NCI-H2107 treated with DMSO at 0.1 percent for 48 hours (cell line): ENCODE measurements around the gene TYMP.
"Not testable (repeated sequence)": the region's sequence is repeated elsewhere in the genome, so short reads cannot be mapped to it uniquely, and the experiment has no call there.

Experiments
- DNase-seq: peaks from one replicate; lab custom pipeline; 2025; ENCODE audit not compliant: unreplicated experiment; lab: John Stamatoyannopoulos, UW

Gene TYMP

GRCh38 chr22:50524676-50525103 is 5.1 kb downstream of the TYMP start:
- DNase-seq: no peak

DNA sequence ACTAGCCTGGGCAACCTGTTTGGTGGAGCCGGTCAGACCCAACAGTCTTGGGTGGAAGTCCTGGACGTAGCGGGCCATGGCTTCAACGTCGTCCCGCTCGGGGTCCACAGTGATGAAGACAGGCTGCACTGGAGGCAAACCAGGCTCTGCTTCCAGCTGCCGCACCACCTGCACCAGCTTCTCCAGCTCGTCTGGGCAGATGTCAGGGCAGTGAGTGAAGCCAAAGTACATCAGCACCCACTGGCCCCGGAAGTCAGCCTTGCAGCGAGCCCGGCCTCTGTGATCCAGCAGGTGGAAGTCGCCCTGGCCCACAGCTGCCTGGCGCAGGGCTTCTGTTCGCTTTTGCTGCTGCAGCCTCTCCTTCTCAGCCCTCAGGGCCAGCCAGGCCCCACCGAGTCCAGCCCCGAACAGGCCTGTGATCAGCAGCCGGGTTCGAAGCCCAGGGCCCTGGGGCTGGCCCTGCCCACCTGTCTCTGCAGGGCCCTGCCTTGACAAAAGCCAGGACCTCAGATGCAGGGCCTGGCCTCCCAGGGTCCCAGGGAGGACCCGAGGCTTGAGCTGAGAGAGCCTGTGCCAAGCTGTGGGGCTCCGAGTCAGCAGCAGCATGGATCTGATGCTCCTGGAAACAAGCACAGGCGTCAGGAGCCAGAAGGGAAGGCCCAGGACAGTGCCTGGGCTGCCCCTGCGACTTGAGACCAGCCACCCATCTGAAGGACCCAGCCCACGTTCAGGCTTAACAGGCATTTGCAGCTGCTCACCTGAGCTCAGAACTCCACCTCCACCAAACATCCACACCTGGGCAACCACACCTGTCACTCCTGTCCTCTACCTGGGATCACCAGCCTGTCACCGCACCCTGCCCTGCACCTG is 5.8 kb downstream of the TYMP start:
- no peak for DNase-seq

DNA sequence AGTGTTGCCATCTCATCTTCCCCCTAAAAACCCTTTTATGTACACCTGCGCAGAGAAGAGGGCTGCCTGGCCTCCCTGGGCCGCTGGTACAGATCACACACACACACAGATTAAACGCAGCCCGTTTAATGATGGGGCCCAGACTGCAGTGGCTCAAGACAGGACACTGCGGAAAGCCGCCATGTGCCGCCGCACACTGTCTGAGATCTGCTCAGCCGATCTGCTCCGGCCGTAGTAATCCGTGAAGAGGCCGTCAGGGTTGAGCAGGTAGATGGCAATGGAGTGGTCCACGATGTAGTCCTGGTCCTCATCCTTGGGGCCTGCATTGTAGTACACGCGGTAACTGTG is 6.4 kb downstream of the TYMP start:
- no peak for DNase-seq

DNA sequence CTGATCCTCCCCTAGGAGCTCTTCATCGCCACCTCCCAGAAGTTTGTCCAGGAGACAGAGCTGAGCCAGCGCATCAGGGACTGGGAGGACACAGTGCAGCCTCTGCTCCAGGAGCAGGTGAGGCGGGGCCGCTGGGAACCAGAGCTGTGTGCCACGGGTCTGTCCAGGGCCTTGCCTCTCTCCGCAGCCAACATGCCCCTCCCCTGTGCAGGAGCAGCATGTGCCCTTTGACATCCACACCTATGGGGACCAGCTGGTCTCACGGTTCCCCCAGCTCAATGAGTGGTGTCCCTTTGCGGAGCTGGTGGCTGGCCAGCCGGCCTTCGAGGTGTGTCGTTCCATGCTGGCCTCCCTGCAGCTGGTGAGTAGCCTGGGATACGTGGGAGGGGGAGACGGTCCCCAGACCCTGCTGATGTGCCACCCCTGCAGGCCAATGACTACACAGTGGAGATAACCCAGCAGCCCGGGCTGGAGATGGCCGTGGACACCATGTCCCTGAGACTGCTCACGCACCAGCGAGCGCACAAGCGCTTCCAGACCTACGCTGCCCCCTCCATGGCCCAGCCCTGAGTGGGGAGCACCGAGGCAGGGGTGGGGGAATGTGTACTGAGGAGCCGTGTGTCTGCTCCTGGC is 6.9 kb downstream of the TYMP start:
- no peak for DNase-seq

- no peak for DNase-seq
These were observed 7.5 kb downstream of the TYMP start for GRCh38 chr22:50522208-50522805.

GRCh38 chr22:50521710-50522109 is 8.1 kb downstream of the TYMP start:
- DNase-seq: no peak

- no peak for DNase-seq
These were observed 8.9 kb downstream of the TYMP start for GRCh38 chr22:50520826-50521453.

GRCh38 chr22:50520184-50520583 is 9.6 kb downstream of the TYMP start:
- DNase-seq: not testable (repeated sequence)

- DNase-seq: no peak
These were observed 10.7 kb downstream of the TYMP start for GRCh38 chr22:50519151-50519550.

GRCh38 chr22:50518606-50519005 is 11.2 kb downstream of the TYMP start:
- no peak for DNase-seq

DNA sequence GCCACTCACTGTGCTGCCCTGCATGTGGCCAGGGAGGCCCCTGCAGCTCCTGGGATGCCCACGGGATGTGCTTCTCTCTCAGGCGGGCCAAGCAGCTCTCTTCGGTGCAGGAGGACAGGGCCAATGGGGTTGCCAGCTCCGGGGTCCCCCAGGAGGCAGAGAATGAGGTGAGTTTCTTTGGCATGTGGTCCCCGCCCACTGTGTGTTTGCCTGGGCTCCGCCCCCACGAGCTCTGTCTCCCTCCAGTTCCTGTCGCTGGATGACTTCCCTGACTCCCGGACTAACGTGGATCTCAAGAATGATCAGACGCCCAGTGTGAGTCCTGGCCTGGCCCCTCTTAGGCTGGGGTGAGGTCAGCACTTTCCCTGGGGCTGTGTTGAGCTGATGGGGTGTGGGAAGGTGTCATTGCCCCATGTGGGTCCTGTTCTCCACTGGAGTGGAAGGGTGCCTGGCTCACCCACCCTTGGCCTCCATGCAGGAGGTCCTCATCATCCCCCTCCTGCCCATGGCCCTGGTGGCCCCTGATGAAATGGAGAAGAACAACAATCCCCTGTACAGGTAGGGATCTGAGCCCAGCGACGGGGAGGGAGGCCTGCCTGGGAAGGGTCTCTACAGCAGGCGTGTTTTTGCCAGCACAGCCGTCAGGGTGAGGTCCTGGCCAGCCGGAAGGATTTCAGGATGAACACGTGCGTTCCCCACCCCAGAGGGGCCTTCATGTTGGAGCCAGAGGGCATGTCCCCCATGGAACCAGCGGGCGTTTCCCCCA is 12.1 kb downstream of the TYMP start:
- no peak for DNase-seq

DNA sequence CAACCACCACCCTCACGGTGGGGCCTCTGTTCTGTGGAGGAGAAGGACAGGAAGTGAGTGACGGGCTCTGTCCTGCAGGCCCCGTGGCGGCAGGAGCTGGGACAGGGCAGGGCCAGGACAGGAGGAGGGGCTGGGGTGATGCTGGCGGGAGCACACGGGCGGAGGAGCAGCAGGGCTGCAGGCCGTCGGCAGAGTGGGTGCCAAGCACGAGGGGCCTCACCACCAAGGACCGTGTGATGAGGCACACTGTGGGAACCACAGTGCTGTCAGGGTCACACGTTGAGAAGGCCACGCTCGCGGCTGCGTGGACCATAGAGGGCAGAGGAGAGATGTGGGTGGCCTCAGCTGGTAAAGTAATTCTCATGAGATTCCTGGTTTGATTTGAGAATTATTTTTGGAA is 12.9 kb downstream of the TYMP start:
- DNase-seq: no peak

DNA sequence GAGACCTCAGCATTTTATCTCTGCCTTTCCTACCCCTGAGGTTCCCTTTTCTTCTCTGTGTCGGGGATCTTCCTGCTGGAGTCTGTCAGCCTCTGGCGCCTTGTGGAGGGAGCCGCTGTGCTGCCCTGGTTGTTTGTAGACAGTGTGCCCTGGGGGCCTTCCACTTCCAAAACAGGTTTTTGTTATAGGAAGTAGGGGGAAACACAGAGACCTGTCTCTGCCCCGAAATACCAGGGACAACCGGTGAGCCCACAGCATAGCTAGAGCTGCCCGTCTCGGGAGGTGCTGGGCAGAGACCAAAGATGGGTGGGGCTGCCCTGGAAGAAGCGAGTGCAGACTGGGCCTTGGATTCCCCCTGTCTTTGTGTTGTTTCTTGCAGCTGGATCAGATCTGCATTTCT is 13.7 kb downstream of the TYMP start:
- DNase-seq: no peak

DNA sequence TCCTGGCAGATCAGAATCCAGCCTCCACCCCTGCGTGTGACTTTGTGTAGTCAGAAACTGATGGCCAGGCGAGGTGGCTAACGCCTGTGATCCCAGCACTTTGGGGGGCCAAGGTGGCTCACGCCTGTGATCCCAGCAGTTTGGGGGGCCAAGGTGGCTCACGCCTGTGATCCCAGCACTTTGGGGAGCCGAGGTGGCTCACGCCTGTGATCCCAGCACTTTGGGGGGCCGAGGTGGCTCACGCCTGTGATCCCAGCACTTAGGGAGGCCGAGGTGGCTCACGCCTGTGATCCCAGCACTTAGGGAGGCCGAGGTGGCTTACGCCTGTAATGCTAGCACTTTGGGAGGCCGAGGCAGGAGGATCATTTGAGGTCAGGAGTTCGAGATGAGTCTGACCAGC is 16.6 kb downstream of the TYMP start:
- DNase-seq: no peak

DNA sequence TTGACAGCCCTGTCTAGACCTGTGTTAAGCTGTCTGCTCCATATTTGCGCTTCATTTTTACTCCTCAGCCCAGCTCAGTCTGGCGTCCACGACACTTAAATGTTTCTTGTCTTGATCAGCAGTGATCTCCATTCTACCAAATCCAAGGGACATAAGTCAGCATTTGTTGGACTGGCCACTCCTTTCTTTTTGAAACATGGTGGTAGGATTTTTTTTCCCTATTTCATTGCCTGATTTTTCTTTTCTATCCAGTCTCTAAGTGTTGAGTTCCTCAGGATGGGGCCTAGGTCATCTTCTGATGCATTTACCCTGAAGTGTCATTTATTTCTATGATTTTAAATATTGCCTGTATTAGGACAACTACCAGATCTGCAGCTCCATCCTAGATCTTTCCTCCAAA is 20.9 kb downstream of the TYMP start:
- no peak for DNase-seq

DNA sequence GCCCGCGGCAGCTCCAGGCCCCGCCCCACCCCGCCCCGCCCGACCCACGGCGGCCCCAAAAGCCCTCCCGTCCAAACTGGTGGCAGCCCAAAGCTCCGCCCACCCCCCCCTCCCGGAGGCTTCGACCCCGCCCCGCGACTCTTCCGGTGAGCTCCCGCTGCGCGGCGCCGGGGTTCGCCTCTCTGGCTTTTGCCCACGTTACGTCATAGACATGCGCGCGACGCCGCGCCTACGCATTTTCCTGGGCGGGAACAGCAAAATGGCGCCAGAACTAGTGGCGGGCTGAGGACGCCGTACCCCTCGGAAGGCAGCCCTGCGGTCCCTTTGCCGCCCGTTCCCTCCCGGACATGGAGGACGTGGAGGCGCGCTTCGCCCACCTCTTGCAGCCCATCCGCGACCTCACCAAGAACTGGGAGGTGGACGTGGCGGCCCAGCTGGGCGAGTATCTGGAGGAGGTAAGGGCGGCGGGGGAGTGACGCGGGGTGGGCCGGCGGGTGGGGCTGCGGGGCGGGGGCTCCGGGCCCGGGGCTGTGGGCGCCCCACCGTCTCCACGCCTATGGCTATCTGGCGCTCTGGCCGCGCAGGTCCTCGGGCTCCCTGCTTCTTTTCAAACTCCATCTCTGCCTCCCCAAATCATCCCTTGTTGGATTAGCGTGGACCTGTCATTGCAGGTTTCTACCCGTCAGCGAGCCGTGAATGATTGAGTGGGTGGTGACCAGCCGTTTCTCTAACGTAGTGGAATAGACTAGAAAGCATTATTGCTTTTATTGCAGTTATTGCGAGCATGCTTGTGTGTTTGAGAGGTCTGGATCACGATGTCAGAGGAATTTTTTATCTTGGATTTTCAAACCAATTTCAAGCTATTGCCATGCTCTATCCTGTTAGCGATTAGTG is 21.6 kb downstream of the TYMP start, which contains the start of gene NCAPH2:
Gene NCAPH2, plus strand, starts transcription at position 234 of the 894 bp plus-strand sequence. Its CDS starts 114 bp downstream, at position 348.
- DNase-seq: peak; percentile 61

DNA sequence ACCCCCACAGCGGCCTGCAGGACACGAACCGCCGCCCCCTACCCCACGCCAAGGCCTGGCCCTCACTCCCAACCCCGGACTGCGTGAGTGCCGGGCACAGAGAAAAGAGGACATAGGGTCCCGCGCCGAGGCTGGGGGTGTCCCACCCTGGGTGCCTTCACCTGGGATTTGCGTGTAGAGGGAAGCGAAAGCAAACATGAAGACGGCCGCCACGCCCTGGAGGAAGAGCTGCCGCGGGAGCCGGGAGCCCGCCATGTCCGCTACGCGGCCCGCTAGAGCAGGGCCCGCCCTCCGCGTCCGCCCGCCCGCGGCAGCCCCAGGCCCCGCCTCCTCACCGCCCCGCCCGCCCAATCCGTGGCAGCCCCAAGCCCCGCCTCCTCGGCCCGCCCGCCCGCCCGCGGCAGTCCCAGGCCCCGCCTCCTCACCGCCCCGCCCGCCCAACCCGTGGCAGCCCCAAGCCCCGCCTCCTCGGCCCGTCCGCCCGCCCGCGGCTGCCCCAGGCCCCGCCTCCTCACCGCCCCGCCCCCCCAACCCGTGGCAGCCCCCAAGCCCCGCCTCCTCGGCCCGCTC is 22.3 kb downstream of the TYMP start, which contains the start of gene LMF2:
Gene LMF2, minus strand, starts transcription at position 282 of the 570 bp plus-strand sequence. Its CDS starts 27 bp downstream, at position 255.
- no peak for DNase-seq

- DNase-seq: peak; percentile 65
These were observed 23.0 kb downstream of the TYMP start for GRCh38 chr22:50506611-50507420.
